Natural killer cell treated with Interleukin-12 subunit alpha and Interleukin-12 subunit beta and Interleukin-15 and Interleukin-18, amount 100 ng/mL, for 72 hours (primary cell): Measurements from ENCODE around the gene IFIT1B. TPM values are rescaled to one million over a fixed set of nuclear protein-coding genes. Genes with fewer than 3 reads are reported as not detected.
A peak's percentile ranks its signal among the peaks of the same experiment; 100 is the strongest.
"Not testable (repeated sequence)": the region's sequence is repeated elsewhere in the genome, so short reads cannot be mapped to it uniquely, and the experiment has no call there.

Source experiments
- ATAC-seq, 2 donors: fragments of 150-1000 bp; cut with Tn5 transposase in 1 of 2; sonication (Bioruptor Pico), chemical (Tn5 transposase) in 1 of 2; 2 replicates each; pipeline ENCODE4 v1.10.0; 2021
- DNase-seq: peaks from one replicate; pipeline ENCODE4 v3.0.0; 2022; ENCODE audit warnings: low spot score
- H3K27ac Mint-ChIP-seq, 2 donors: 1 replicate in 1 of 2; 2 replicates in 1 of 2; pipeline ENCODE4 v1.8.0; 2022; ENCODE audit warnings: mixed read lengths in 2 of 2, mild to moderate bottlenecking in 1 of 2, moderate library complexity in 1 of 2
- H3K27me3 Mint-ChIP-seq, 2 donors: 1 replicate in 1 of 2; 2 replicates in 1 of 2; pipeline ENCODE4 v1.8.0; 2022; ENCODE audit warnings: mixed read lengths in 2 of 2
- H3K36me3 Mint-ChIP-seq: one replicate; pipeline ENCODE4 v1.8.0; 2022; ENCODE audit warnings: mixed read lengths
- H3K4me1 Mint-ChIP-seq, 2 donors: 1 replicate in 1 of 2; 2 replicates in 1 of 2; pipeline ENCODE4 v1.8.0; 2022; ENCODE audit warnings: low read depth in 2 of 2, mixed read lengths in 2 of 2, mild to moderate bottlenecking in 1 of 2
- H3K4me3 Mint-ChIP-seq: one replicate; pipeline ENCODE4 v1.8.0; 2022; ENCODE audit warnings: mixed read lengths
- H3K9me3 Mint-ChIP-seq: 2 replicates; pipeline ENCODE4 v1.8.0; 2022; ENCODE audit warnings: mixed read lengths
- total RNA-seq, 2 donors: library from RNA; stranded (reverse); gene quantifications; one replicate each; pipeline ENCODE4 v1.2.3, GENCODE V29; 2022

The IFIT1B gene
- total RNA-seq, 2 donors from 2014 or later = not detected

DNA sequence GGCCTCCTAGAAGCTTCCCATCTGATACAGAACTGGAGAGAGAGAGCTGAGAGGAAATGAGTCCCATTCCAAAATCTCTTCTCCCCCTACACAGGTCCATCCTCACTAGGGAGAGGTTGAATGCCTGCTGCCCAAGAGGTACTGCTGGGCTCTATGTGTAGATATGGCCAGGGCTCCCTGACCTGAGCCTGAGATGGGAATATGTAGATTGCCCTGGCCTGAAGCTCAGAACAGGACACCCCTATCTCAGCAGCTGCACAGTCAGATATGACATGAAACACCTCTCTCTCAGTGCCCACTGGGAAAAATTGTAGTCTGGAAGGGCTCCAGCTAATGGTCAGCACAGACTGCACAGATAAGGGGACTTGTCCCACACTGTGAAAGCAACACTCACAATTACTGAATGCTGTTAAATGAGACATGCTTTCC is 3.1 kb upstream of the IFIT1B start:
- H3K4me3 Mint-ChIP-seq = no peak overlapping the region
- H3K9me3 Mint-ChIP-seq = no peaks in the 10 kb centered on the region

DNA sequence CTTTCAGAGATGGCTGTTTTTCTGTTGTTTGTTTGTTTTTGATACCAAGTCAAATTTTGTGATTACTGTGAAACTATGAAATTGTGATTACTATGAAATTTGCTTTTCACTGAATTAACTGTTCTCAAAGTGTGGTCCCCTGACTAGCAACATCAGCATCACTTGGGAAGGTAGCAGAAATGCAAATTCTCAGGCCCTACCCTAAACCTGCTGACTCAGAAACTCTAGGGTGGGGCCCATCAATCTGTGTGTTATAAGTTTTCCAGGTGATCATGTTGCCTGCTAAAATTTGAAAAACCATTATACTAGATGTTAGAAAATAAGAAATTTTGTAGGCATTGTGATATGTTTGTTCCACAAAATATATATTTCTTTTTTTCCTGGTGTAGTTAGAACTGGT is 1.2 kb downstream of the IFIT1B start:
- Mint-ChIP-seq H3K4me3 (no peak overlapping the region), H3K9me3 (no peaks in the 10 kb centered on the region), H3K4me1 (no peaks in the 10 kb centered on the region), H3K27ac (no peak overlapping the region), H3K36me3 (no peaks in the 10 kb centered on the region), H3K27me3 (peaks cover 5 to 10% of the 10 kb centered on the region in 2 donors)
- DNase-seq = no peak
- ATAC-seq = no peak

More for the DNA sequence above, 3.1 kb upstream of the IFIT1B start:
- H3K36me3 Mint-ChIP-seq = no peaks in the 10 kb centered on the region
- no peaks in the 10 kb centered on the region for H3K4me1 Mint-ChIP-seq
- no peak overlapping the region for H3K27ac Mint-ChIP-seq
- ATAC-seq (no peak), DNase-seq (no peak)
- H3K27me3 Mint-ChIP-seq = peaks cover 6 to 16% of the 10 kb centered on the region in 2 donors

DNA sequence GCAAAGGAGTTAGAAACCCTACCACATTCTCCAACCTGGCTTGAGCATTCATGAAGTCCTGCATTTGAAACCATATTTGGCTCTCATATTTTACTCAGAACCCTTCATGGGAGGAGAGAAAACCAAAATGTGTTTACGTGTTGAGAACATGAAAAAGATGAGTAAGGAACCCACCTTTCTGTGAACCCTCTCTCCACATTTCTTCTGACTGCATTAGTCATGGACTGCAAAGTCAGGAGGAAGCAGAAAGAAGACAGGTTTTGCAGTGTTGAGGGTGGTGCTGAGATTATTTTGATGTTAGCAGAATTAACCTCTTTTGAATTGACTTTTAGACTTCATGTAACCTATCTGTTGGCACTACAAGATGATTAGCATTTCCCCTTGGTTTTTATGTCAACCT is 4.9 kb downstream of the IFIT1B start:
- DNase-seq = no peak
- Mint-ChIP-seq H3K27me3 (peaks cover 0 to 4% of the 10 kb centered on the region in 2 donors), H3K4me1 (no peaks in the 10 kb centered on the region), H3K4me3 (no peak overlapping the region), H3K36me3 (no peaks in the 10 kb centered on the region), H3K27ac (no peak overlapping the region), H3K9me3 (no peaks in the 10 kb centered on the region)
- no peak for ATAC-seq

DNA sequence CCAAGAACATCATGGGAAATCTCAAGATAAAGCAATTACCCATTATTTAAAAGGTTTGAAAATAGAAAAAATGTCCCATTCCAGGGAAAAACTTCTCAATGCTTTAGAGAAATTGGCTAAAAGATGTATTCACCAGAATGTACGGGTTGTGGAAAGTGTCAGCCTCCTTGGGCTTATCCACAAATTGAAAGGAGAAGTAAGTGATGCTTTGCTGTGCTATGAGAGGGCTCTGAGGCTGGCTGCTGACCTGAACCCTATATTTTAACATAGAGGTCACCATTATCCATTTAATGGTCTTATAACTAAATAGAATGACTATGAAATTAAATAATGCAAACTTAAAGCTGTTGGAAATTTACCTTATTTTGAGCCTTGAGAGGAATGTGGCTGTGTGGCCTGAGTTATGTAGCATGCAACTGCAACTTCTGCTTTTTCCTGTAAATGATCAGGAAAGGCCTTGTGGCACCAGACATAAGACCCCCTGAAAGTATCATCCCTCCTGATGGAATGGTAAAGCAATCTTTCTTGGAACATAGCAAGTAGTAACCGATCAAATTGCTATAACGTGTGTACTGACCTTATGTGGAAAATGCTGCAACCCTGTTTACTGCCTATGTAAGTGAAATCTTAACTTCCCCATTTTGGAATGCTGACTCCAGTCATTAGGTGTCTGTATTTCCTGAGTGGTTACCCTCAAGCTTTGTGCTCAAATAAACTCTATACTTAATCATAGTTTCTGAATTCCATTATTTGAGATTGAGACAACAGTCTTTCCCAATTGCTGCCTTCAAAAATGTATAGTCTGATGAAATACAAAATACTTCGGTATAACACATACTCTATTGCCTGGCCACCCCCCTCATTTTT is 6.9 kb downstream of the IFIT1B start:
- Mint-ChIP-seq H3K9me3 (no peaks in the 10 kb centered on the region), H3K27ac (no peak overlapping the region), H3K36me3 (no peaks in the 10 kb centered on the region), H3K27me3 (peaks cover 0 to 3% of the 10 kb centered on the region in 2 donors), H3K4me1 (no peaks in the 10 kb centered on the region), H3K4me3 (no peak overlapping the region)
- DNase-seq (no peak), ATAC-seq (no peak)

DNA sequence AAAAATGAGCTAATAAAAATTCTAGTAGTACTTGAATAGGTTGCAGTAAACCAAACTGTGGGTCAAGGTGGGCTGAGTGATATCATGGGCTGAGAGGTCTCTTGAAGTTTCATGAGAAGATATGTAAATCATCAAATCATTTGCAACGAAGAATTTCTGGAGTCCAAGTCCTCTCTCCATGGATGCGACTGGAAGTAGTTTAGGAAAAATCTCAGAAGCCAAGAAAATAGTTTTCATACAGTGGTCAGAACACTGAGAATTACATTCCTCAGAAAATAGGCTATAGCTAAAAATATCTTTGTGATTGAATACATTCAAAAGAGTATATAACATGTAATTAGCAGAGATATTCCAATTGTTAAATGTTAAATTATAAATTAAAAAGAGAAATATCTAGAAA is 10.9 kb downstream of the IFIT1B start:
- no peak overlapping the region for H3K27ac Mint-ChIP-seq
- H3K9me3 Mint-ChIP-seq = no peaks in the 10 kb centered on the region
- H3K27me3 Mint-ChIP-seq = peaks cover 0 to 3% of the 10 kb centered on the region in 2 donors
- DNase-seq (no peak), ATAC-seq (no peak)
- peaks cover 15 to 16% of the 10 kb centered on the region in 2 donors for H3K4me1 Mint-ChIP-seq
- H3K36me3 Mint-ChIP-seq = no peaks in the 10 kb centered on the region
- no peak overlapping the region for H3K4me3 Mint-ChIP-seq

DNA sequence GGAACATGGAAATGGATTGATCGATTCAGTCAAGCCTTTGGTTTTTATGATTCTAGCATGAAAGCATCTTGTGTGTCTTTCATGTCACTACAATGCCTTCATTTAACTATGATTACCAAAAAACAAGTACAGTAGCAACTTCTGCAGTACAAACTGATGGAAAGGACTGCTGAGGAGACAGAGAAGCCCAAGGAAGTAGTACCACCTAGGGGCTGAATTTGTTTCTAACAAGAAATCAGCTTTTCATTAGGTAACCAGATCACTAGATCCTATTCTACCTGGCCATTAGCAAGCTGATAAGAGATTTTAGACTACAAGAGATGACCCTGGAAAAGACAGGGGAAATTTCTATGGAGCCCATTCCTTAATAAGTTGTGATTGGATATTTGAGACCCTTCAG is 11.4 kb downstream of the IFIT1B start:
- no peaks in the 10 kb centered on the region for H3K9me3 Mint-ChIP-seq
- H3K27me3 Mint-ChIP-seq = peaks cover 0 to 3% of the 10 kb centered on the region in 2 donors
- DNase-seq = no peak
- peaks cover 15 to 16% of the 10 kb centered on the region in 2 donors for H3K4me1 Mint-ChIP-seq
- H3K27ac Mint-ChIP-seq = no peak overlapping the region
- H3K36me3 Mint-ChIP-seq = no peaks in the 10 kb centered on the region
- no peak overlapping the region for H3K4me3 Mint-ChIP-seq
- no peak for ATAC-seq

DNA sequence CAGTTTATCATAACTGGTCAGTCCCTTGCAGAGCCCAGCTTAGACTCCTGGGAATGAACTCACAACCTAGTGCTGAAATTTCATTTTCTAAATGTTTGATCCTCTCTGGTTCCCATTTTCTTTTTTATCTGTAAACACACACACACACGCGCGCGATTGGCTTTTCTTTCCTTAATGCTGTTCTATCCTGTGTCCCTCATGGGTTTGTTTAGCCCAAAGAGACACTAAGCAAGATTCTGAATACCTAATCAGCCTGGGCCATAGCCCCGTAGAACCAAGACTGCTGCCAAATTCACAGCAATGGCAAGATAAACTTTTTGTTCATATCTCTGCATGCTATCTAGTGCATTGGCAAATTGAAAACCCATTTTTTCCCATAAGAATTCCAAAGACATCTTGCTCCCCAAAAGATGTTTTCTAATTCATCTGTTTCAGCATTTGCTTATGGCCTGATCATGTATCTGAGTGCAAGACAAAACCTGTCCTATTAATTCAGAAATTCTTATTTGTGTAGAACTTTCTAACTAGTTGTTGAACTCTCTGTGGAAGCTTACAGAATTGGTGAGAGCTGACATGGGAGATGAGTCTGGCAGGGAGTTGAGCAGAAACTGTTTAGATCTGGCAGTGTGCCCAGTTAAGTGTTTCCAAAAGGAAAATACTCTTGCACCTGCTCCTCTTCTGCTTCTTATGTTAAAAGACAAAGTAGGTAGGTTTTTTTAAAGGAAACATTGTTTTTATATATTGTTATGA is 12.8 kb downstream of the IFIT1B start:
- no peak overlapping the region for H3K4me3 Mint-ChIP-seq
- DNase-seq (no peak), ATAC-seq (no peak)
- no peaks in the 10 kb centered on the region for H3K9me3 Mint-ChIP-seq
- H3K27ac Mint-ChIP-seq = no peak overlapping the region
- no peaks in the 10 kb centered on the region for H3K27me3 Mint-ChIP-seq
- H3K36me3 Mint-ChIP-seq = no peaks in the 10 kb centered on the region
- peaks cover 15 to 16% of the 10 kb centered on the region in 2 donors for H3K4me1 Mint-ChIP-seq

DNA sequence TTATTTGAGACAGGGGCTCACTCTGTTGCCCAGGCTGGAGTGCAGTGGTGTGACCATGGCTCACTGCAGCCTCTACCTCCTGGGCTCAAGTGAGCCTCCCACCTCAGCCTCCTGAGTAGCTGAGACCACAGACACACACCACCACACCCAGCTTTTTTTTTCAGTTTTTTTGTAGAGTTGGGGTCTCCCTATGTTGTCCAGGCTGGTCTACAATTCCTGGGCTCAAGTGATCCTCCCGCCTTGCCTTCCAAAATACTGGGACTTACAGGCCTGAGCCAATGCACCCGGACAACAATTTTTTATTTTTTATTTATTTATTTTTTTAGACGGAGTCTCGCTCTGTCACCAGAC is 13.3 kb downstream of the IFIT1B start:
- not testable (repeated sequence) for H3K4me3 Mint-ChIP-seq

DNA sequence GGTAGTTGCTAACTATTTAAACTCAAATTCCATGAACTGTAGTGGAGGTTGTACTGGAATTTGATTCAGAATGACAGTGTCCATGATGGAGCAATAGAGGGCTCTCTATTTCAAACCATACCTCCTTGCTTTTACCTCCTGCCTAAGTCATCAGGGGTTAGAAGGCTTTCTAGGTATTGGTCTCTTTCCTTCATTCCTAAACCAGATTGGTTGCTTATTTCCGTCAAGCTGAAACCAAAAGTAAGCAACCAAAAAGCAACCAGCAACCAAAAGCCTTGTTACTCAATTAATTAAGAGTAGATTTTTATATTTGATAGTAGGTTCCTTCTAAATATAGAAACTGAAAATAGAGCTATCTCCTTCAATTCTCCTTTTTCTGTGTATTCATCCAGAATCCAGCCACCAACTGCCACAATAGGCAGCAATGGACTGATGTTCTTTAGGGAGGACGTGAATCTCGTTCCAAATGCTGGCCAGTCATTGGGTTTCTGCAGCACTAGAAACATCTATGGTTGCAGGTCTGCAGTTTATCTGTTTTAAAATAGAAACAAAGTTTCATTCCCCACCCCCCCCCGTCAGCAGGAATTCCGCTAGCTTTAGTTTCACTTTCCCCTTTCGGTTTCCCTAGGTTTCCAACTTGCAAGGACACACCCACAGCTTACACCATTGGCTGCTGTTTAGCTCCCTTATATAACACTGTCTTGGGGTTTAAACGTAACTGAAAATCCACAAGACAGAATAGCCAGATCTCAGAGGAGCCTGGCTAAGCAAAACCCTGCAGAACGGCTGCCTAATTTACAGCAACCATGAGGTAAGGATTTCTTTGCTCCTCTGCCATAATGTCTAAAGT is 14.3 kb downstream of the IFIT1B start, which contains the start of gene IFIT1:
TSS of gene IFIT1 (plus strand) at position 717 of the 850 bp plus-strand sequence. CDS start at position 807, 90 bp downstream.
- Mint-ChIP-seq H3K9me3 (no peaks in the 10 kb centered on the region), H3K4me1 (peaks cover 15 to 16% of the 10 kb centered on the region in 2 donors), H3K36me3 (no peaks in the 10 kb centered on the region), H3K4me3 (peak within 1 kb of the TSS; percentile 90), H3K27ac (peak within 1 kb of the TSS; percentile 80 to 92), H3K27me3 (no peaks in the 10 kb centered on the region)
- DNase-seq = peak; percentile 70
- ATAC-seq = peak; percentile 87

More for the DNA sequence above, 13.3 kb downstream of the IFIT1B start:
- not testable (repeated sequence) for H3K36me3 Mint-ChIP-seq, ATAC-seq, H3K9me3 Mint-ChIP-seq, H3K27ac Mint-ChIP-seq, H3K27me3 Mint-ChIP-seq, DNase-seq
- H3K4me1 Mint-ChIP-seq = peaks cover 15 to 16% of the 10 kb centered on the region in 2 donors

DNA sequence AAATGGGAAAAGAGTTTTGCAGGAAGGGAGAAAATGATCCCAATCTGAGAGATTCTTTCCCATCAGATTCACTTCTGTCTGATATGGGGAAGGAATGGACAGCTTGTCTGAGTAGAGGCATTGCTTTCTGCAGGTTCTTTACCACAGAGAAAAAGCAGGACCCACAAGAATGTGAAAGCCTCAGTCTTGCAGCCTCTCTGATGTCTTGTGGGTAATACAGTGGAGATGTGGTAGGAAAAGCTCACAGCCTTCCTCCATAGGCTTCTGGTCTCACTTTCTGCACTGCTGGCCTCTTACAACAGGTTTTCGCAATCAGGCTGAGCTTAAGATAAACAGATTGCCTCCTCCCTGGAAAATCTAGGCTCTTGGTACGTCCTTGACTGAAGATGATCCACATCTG is 15.1 kb downstream of the IFIT1B start:
- no peaks in the 10 kb centered on the region for H3K27me3 Mint-ChIP-seq
- peak overlapping the region in 1 of 2 donors; percentile 92 for H3K27ac Mint-ChIP-seq
- ATAC-seq (peak; percentile 52 to 59), DNase-seq (no peak)
- peaks cover 15 to 16% of the 10 kb centered on the region in 2 donors for H3K4me1 Mint-ChIP-seq
- no peaks in the 10 kb centered on the region for H3K36me3 Mint-ChIP-seq
- H3K9me3 Mint-ChIP-seq = no peaks in the 10 kb centered on the region
- H3K4me3 Mint-ChIP-seq = peak overlapping the region; percentile 90

DNA sequence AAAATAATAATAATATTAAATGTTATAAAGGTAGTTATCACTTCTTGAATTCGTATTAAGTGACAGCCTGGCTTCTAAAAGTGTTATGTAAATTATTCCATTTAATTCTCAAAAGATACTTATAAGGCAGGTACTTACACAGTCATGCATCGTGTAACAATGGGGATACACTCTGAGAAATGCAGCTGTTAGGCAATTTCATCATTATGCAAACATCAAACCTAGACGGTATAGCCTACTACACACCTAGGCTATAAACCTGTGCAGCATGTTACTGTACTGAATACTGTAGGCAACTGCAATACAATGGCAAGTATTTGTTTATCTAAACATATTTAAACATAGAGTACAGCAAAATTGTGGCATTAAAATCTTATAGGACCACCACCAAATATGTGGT is 16.0 kb downstream of the IFIT1B start:
- H3K4me1 Mint-ChIP-seq = peaks cover 15 to 18% of the 10 kb centered on the region in 2 donors
- H3K4me3 Mint-ChIP-seq = no peak overlapping the region
- H3K36me3 Mint-ChIP-seq = no peaks in the 10 kb centered on the region
- H3K27ac Mint-ChIP-seq = no peak overlapping the region
- no peak for DNase-seq
- no peaks in the 10 kb centered on the region for H3K27me3 Mint-ChIP-seq
- H3K9me3 Mint-ChIP-seq = no peaks in the 10 kb centered on the region
- ATAC-seq = no peak

DNA sequence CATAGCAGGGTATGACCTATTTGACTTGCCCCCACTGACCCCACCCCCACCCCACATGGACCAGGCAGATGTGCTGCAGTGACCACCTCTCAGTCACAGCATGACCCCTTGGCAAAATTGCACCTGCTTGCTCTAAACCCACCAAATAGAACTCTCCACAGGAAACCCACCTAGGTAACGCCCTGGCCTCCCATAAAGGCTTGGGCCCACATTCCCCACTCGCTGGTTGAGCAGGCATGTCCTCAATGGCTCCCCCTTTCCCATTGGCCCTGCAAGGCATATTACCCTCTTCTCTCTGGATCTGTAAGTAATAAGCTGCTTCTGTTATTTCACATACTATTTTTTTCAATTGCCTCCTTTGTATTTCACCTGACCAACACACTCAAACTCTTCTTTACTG is 17.3 kb downstream of the IFIT1B start:
- Mint-ChIP-seq H3K36me3 (no peaks in the 10 kb centered on the region), H3K27ac (peak overlapping the region in 1 of 2 donors; percentile 34), H3K9me3 (no peaks in the 10 kb centered on the region), H3K4me1 (peaks cover 15 to 22% of the 10 kb centered on the region in 2 donors), H3K27me3 (no peaks in the 10 kb centered on the region), H3K4me3 (no peak overlapping the region)
- ATAC-seq = no peak
- no peak for DNase-seq

DNA sequence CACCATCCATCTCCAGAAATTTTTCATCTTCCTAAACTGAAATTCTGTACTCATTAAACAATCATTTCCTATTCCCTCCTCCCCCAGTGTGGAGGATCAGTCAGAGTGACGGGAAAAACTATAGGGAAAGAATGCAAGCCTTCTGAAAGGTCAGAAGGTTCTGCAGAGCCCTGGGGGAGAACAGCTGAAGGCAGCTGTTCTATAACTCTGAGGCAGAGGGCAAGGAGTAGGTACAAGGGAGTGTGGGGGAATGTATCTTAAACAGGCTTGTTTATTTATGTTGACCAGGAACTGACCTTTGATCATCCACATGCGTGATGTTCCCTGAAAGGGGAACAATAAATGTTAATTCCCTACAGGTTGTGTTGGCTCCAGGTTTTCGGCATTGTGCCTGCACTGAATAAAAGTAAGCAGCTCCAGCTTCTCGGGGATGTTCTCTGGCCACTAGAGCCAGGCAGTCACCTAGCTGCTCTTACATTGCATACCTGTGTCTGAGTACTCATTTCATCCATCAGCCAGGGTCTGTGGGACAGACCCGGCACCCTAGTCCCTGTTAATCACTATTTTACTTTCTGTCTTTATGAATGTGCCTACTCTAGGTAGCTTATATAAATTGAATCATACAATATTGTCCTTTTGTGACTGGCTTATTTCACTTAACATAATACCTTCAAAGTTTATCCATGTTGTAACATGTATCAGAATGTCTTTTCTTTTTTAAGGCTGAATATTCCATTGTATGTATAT is 20.3 kb downstream of the IFIT1B start:
- peak overlapping the region in 1 of 2 donors; percentile 50 for H3K27ac Mint-ChIP-seq
- no peaks in the 10 kb centered on the region for H3K36me3 Mint-ChIP-seq
- DNase-seq = no peak
- no peak for ATAC-seq
- no peaks in the 10 kb centered on the region for H3K27me3 Mint-ChIP-seq
- H3K4me1 Mint-ChIP-seq = peaks cover under 1 to 5% of the 10 kb centered on the region in 2 donors
- no peak overlapping the region for H3K4me3 Mint-ChIP-seq
- H3K9me3 Mint-ChIP-seq = no peaks in the 10 kb centered on the region
